Motor neuron (in vitro differentiated cells): ENCODE measurements around the gene MOCOS. TPM values are rescaled to one million over a fixed set of nuclear protein-coding genes. Genes with fewer than 3 reads are reported as not detected.

ENCODE experiments used
- ATAC-seq, 8 experiments: fragments of 200-7000 bp; cut with Tn5 transposase; replicated peaks in 6 of 8; 2 replicates each; pipeline ENCODE4 v1.8.0; 2021; ENCODE audit warnings: mild to moderate bottlenecking in 8 of 8, moderate library complexity in 8 of 8
- H3K27ac ChIP-seq, 2 donors: fragments of 250-450 bp; sonication (Bioruptor Pico); 2 replicates each; pipeline ENCODE4 v1.9.0; 2021; ENCODE audit warnings: antibody characterized with exemption in 2 of 2, mild to moderate bottlenecking in 2 of 2, moderate library complexity in 1 of 2
- H3K4me1 ChIP-seq, 2 donors: fragments of 250-450 bp; sonication (Bioruptor Pico); replicated peaks in 1 of 2; 2 replicates each; pipeline ENCODE4 v1.6.1; 2021; ENCODE audit warnings: antibody characterized with exemption in 2 of 2, mild to moderate bottlenecking in 2 of 2, moderate library complexity in 1 of 2
- H3K4me3 ChIP-seq, 5 donors: fragments of 250-450 bp; sonication (Bioruptor Pico); 2 replicates each; pipeline ENCODE4 v1.9.0; 2021; ENCODE audit warnings: antibody characterized with exemption in 5 of 5, mild to moderate bottlenecking in 5 of 5, moderate library complexity in 4 of 5
- WGBS, 10 experiments: fragments of 450-650 bp; shearing (Covaris generic); methylation state at CpG; one replicate each; pipeline ENCODE4 v1.0.0; 2022; 5-methylcytosine and 5-hydroxymethylcytosine counted together
- in situ Hi-C, 9 experiments: fragments of 400-800 bp; cut with MboI; loops; one replicate each; pipeline ENCODE4 v1.15.0; 2021; ENCODE audit warnings: low sequenced_read_pairs in 9 of 9, low pct_unique_long_range_greater_than_20kb in 2 of 9; ENCODE audit not compliant: unreplicated experiment in 9 of 9
- total RNA-seq, 8 experiments: library from RNA; unstranded; fragments of 300-600 nt; gene quantifications; 2 replicates each; pipeline versions ENCODE4 v1.2.3 to v1.2.4, GENCODE V29; 2022

The MOCOS gene
- total RNA-seq, 8 experiments from 2014 or later = 0.43 to 15.1 (median 1.3) TPM

GRCh38 chr18:36183987-36184386, 3.3 kb upstream of the MOCOS start:
- H3K4me3 ChIP-seq = no peak overlapping the region
- peaks cover 3 to 6% of the 10 kb centered on the region in 2 donors for H3K4me1 ChIP-seq
- 73 to 100% (median 86%) methylated on average over 1 to 2 of the region's 2 CpGs; no CpG with 5 or more reads in 5 of the 10 experiments for WGBS, 10 experiments
- no peak for ATAC-seq
- in situ Hi-C loops = no loop called here
- no peak overlapping the region for H3K27ac ChIP-seq

GRCh38 chr18:36185157-36185556, 2.1 kb upstream of the MOCOS start:
- H3K4me1 ChIP-seq = peaks cover 3 to 6% of the 10 kb centered on the region in 2 donors
- no peak overlapping the region for H3K27ac ChIP-seq
- H3K4me3 ChIP-seq = no peak overlapping the region
- WGBS, 10 experiments = 67 to 83% (median 78%) methylated on average over 1 to 2 of the region's 3 CpGs; no CpG with 5 or more reads in 7 of the 10 experiments
- in situ Hi-C loops = no loop called here
- no peak for ATAC-seq

DNA sequence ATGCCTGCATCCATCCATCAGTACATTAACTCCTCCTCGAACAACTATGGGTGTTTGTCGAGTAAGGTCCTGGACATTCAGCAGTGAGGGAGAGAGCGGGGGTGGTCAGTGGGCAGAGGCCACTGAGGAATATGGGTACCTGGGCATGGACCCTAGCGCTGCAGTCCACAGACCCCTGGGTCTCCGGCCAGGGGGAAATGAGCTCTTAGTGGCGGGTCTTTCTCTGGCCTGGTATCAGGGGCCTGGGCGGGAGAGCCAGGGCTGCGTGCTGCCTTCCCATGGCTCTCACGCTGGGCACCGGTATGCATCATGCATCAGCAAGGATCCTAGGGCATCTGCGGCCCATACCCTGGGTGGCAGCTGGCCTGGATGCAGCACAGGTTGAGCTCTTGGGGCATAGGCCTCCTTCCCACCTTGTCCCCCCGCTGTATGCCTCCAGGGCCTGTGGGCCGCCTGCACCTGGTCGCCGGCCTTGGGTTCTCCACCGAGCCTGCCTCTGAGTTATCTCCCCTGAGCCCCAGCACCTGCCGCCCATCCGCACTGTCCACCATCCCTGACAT, 1.3 kb upstream of the MOCOS start:
- ATAC-seq = no peak
- WGBS, 10 experiments = 33 to 92% (median 80%) methylated on average over 1 to 12 of the region's 18 CpGs; no CpG with 5 or more reads in 3 of the 10 experiments

DNA sequence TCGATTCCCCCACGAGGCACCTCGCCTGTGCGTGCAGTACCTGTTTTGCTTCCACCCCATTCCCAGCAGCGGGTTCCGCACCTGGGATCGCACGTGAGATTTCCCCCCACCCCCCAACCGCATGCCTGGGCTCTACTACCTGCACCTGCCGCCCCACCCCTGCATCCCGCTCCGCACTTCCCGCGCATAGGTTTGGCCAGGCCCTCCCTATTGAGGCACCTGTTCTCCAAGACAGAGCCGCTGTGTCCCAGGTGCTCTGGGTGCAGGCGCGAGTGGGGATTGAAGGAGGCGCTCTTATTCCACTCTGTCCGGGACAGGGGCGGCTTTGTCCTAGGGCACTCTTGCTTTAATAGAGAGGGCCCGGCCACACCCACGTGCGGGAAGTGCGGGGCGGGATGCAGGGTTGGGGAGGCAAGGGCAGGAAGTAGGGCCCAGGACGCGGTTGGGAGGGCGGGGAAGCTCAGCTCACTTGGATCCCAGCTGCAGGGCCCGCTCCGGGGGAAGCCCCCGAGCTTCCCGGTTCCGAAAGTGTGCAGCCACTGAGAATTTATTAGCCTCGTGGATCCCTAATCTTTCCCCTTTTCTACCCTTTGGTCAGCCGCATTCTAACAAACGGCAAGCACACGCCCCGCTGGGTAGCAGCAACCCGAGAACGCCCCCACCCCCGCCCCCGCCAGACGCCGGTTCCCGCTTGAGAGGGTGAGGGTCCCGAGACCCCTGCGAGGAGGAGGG, 670 bp upstream of the MOCOS start:
- 40 to 80% methylated on average over 1 of the region's 47 CpGs; no CpG with 5 or more reads in 8 of the 10 experiments for WGBS, 10 experiments
- Histone ChIP-seq H3K4me3 (peak overlapping the region; percentile 42 to 53 (median 48)), H3K4me1 (peaks cover 3 to 6% of the 10 kb centered on the region in 2 donors), H3K27ac (no peak overlapping the region)
- in situ Hi-C loops = no loop called here
- peak; percentile 17 to 57 (median 30) for ATAC-seq

More for the DNA sequence above, 1.3 kb upstream of the MOCOS start:
- no peak overlapping the region for H3K4me3 ChIP-seq
- in situ Hi-C loops = no loop called here
- H3K4me1 ChIP-seq = peaks cover 3 to 6% of the 10 kb centered on the region in 2 donors
- H3K27ac ChIP-seq = no peak overlapping the region

DNA sequence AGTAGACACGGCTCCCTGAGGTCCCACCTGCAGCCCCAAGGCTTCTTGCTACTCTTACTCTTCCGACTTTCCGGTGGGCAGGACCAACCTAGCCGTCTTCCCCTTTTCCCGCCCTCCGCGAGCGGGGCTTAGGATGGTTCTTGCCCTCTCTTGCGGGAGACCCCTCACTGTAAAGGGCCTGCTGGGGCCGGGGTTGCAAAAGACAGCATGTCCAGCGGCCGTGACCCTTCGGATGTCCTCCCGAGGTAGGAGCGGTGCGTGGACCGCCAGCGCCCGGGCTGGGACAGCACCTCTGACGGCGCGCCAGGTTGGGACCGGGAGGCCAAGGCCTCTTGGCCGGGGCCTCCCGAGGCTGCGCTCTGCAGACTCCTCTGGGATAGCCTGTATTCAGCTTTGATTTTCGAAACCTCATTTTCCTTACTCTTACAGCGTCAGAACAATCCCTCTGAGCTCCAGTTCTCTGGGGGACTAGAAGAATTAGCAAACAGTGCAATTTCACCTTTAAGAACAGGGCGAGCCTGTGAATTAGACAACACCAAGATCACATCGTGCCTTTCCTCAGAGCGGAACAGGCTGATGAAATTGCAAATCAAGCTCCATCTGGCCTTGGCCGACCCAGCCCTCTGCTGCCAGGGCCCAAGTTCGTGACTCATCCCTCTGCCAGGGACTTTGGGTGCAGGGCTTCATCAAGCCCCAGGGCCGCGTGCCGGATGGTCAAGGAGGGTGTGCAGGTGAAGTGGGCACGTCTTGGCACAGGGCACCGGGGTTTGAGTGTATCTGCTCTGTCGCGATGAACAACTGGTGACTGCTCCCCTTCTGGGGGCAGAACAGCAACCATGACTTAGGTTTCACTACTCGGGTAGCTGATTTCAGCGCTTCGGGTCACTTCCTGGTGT, 777 bp downstream of the MOCOS start:
- WGBS, 10 experiments = 0 to 88% (median 58%) methylated on average over 1 to 17 of the region's 43 CpGs; no CpG with 5 or more reads in 2 of the 10 experiments
- peaks cover 3 to 6% of the 10 kb centered on the region in 2 donors for H3K4me1 ChIP-seq
- H3K27ac ChIP-seq = no peak overlapping the region
- in situ Hi-C loops = no loop called here
- peak overlapping the region; percentile 42 to 53 (median 48) for H3K4me3 ChIP-seq
- peak; percentile 25 to 69 (median 58) for ATAC-seq

DNA sequence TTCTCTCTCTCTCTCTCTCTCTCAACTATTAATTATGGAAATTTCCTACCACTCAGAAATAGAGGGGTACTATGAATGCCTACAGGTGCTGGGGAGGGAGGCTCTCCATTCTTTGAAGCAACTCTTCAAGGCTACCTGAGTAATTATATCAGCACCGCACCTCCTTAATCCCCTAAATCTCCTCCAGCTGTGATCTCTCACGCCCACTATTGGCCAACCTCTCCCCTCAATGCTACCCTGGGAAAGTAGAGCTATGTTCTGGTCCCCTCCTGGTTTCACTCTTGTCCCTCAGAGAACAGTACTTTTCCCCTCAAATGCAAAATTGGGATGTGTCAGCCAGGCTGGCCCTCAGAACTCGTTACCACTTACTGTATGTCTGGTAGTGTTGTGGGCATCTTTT, 1.6 kb downstream of the MOCOS start:
- WGBS, 10 experiments = 21 to 95% (median 71%) methylated on average over 1 to 3 of the region's 3 CpGs; no CpG with 5 or more reads in 4 of the 10 experiments
- H3K4me3 ChIP-seq = no peak overlapping the region
- in situ Hi-C loops = no loop called here
- ATAC-seq = no peak
- peaks cover 3 to 6% of the 10 kb centered on the region in 2 donors for H3K4me1 ChIP-seq
- no peak overlapping the region for H3K27ac ChIP-seq

- 60 to 100% (median 80%) methylated on average over 1 to 4 of the region's 4 CpGs; no CpG with 5 or more reads in 3 of the 10 experiments for WGBS, 10 experiments
- no peak for ATAC-seq
- in situ Hi-C loops = no loop called here
- Histone ChIP-seq H3K27ac (no peak overlapping the region), H3K4me3 (no peak overlapping the region), H3K4me1 (peaks cover 3 to 6% of the 10 kb centered on the region in 2 donors)
Observed at GRCh38 chr18:36189486-36189885, 2.2 kb downstream of the MOCOS start.

- Histone ChIP-seq H3K27ac (no peak overlapping the region), H3K4me1 (peaks cover 3 to 6% of the 10 kb centered on the region in 2 donors), H3K4me3 (no peak overlapping the region)
- 71 to 100% (median 100%) methylated on average over 1 to 2 of the region's 3 CpGs; no CpG with 5 or more reads in 5 of the 10 experiments for WGBS, 10 experiments
- in situ Hi-C loops = no loop called here
- ATAC-seq = no peak
Observed at GRCh38 chr18:36191286-36191685, 4.0 kb downstream of the MOCOS start.

DNA sequence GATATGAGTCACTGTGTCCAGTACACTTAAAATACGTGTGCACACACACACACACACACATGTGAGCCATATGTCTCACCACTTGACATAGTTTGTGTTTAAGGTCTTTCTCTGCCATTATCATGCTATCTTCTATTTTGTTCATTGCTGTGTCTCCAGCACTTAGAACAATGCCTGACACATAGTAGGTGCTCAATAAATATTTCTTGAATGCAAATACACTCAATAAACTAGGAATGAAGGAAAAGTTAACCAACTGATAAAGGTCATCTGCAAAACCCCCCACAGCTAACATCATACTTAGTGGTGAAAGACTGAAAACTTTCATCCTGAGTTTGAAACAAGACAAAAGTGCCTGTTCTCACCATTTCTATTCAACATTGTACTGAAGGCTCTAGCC, 4.4 kb downstream of the MOCOS start:
- 70 to 100% (median 86%) methylated on average over 1 of the region's 1 CpG; no CpG with 5 or more reads in 5 of the 10 experiments for WGBS, 10 experiments
- no peak overlapping the region for H3K4me3 ChIP-seq
- ATAC-seq = no peak
- no peak overlapping the region for H3K27ac ChIP-seq
- H3K4me1 ChIP-seq = peaks cover 0 to 6% of the 10 kb centered on the region in 2 donors
- in situ Hi-C loops = no loop called here

DNA sequence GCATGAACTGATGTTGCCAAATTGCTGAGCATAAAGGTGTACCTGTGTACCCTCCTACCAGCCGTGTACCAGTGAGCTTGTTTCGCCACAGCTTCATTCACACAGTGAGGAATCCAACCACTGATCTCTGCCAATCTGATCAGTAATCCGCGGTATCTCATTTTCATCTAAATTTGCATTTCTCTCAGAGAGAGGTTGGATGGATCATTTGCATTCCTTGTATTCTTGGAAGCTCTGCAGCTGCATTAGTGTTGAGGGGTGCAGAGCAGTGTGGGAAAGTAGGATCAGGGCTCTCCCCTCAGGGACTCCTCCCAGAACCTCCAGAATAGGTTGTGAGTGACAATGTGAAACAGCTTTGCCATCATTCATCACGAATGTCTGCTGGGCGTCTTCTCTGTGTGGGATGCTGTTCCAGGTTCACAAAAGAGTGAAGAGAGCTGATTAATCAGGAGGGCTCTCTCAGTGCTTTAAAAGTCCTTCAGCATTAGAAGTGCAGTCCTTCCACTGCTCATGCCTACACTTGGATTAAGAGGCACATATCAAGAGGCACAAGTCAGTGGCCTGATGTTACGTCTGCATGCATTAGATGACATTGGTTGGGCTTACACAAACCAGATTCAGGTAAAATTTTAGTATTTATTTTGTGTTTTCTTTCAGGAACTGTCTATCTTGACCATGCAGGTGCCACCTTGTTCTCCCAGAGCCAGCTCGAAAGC, 7.5 kb downstream of the MOCOS start:
- Histone ChIP-seq H3K4me1 (no peaks in the 10 kb centered on the region), H3K27ac (no peak overlapping the region), H3K4me3 (no peak overlapping the region)
- ATAC-seq = peak in 4 of 8 experiments; percentile 31 to 54 (median 46)
- in situ Hi-C loops = no loop called here
- 60 to 96% (median 80%) methylated on average over 1 to 8 of the region's 8 CpGs; no CpG with 5 or more reads in 1 of the 10 experiments for WGBS, 10 experiments

DNA sequence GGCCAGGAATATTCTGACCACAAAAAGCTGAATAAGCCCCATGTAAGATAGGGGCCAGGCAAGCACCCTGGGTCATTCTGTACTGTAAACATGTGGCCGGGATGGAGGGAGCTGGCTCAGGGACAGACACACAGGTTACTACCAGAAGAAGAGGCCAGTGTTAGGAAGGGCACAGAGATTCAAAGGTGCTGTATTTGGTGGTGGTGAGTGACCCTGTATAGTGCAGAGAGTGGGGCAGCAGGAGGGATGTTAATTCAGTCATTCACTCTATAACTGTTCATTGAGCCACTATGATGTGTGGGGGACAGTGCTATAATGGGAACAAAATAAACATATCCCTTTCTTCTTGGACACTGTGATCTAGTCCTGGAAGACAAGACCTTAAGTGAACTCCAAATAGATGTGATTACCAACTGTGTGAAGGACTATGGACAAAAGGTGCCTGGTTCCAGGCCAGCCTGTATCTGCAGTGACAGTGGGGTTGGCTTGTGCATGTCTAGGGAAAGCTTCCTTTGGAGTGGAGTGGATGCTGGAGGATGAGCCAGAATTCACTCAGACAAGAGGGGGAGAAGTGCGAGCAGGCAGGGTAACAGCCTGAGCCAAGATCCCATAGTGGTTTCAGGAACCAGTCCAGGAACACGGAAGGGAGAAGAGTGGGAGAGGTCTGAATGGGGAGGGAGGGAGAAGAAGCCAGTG, 8.3 kb downstream of the MOCOS start:
- Histone ChIP-seq H3K4me3 (no peak overlapping the region), H3K27ac (no peak overlapping the region), H3K4me1 (no peaks in the 10 kb centered on the region)
- ATAC-seq = no peak
- 78 to 100% (median 94%) methylated on average over 1 to 3 of the region's 3 CpGs; no CpG with 5 or more reads in 6 of the 10 experiments for WGBS, 10 experiments
- in situ Hi-C loops = no loop called here
